NT2/D1 (cell line): Measurements from ENCODE around the gene CTNND1.

Source experiments
- DNase-seq: peaks from one replicate; pipeline ENCODE4 v3.0.0-alpha.2; 2011; ENCODE audit warnings: low read depth, low spot score
- H3K27me3 ChIP-seq: 2 replicates; pipeline ENCODE4 v1.6.0; 2011; ENCODE audit warnings: mild to moderate bottlenecking; ENCODE audit not compliant: insufficient read length, insufficient read depth
- H3K36me3 ChIP-seq: 2 replicates; pipeline ENCODE4 v1.6.1; 2011; ENCODE audit warnings: mild to moderate bottlenecking, low read length, mixed read lengths; ENCODE audit not compliant: insufficient read depth, insufficient read length
- H3K4me1 ChIP-seq: 2 replicates; pipeline ENCODE4 v1.5.1; 2011; ENCODE audit not compliant: insufficient read depth, insufficient read length
- H3K4me3 ChIP-seq: 2 replicates; pipeline ENCODE4 v1.5.1; 2011; ENCODE audit warnings: low read depth; ENCODE audit not compliant: insufficient read length
- H3K9ac ChIP-seq: 2 replicates; pipeline ENCODE4 v1.6.0; 2011; ENCODE audit warnings: low read depth; ENCODE audit not compliant: insufficient read length
- H3K9me3 ChIP-seq: 2 replicates; pipeline ENCODE4 v1.5.1; 2011; ENCODE audit warnings: mild to moderate bottlenecking, low read length; ENCODE audit not compliant: insufficient read depth
- SUZ12 ChIP-seq: IDR thresholded peaks from 2 replicates; pipeline ENCODE4 v1.6.1; 2011; ENCODE audit not compliant: insufficient read length, insufficient read depth; ENCODE audit errors: extremely low read depth
- YY1 ChIP-seq: IDR thresholded peaks from 2 replicates; pipeline ENCODE4 v1.6.1; 2011; ENCODE audit not compliant: insufficient read length, insufficient read depth
- ZNF274 ChIP-seq: IDR thresholded peaks from 2 replicates; pipeline ENCODE4 v1.6.1; 2011; ENCODE audit warnings: mild to moderate bottlenecking, low read depth, low read length

The CTNND1 gene

GRCh38 chr11:57842873-57843272, 81.3 kb downstream of the CTNND1 start:
- no peak for DNase-seq
- Histone ChIP-seq H3K4me3 (no peak overlapping the region), H3K36me3 (no peaks in the 10 kb centered on the region), H3K27me3 (no peaks in the 10 kb centered on the region), H3K4me1 (no peaks in the 10 kb centered on the region), H3K9ac (no peak overlapping the region), H3K9me3 (no peaks in the 10 kb centered on the region)
- TF ChIP-seq ZNF274 (no peak), YY1 (no peak), SUZ12 (no peak)

GRCh38 chr11:57867966-57868365, 106.4 kb downstream of the CTNND1 start:
- no peak overlapping the region for H3K9ac ChIP-seq
- H3K9me3 ChIP-seq = peaks cover 10% of the 10 kb centered on the region; the same call in 1 of the 2 replicates
- H3K4me1 ChIP-seq = peaks cover 10% of the 10 kb centered on the region
- peak; percentile 32 for DNase-seq
- H3K4me3 ChIP-seq = no peak overlapping the region
- TF ChIP-seq SUZ12 (no peak), YY1 (no peak), ZNF274 (no peak)
- no peaks in the 10 kb centered on the region for H3K36me3 ChIP-seq
- H3K27me3 ChIP-seq = no peaks in the 10 kb centered on the region

GRCh38 chr11:57868491-57868890, 106.9 kb downstream of the CTNND1 start:
- Histone ChIP-seq H3K9me3 (peaks cover 10% of the 10 kb centered on the region; the same call in 1 of the 2 replicates), H3K9ac (no peak overlapping the region), H3K4me3 (no peak overlapping the region), H3K4me1 (peaks cover 10% of the 10 kb centered on the region), H3K36me3 (no peaks in the 10 kb centered on the region), H3K27me3 (no peaks in the 10 kb centered on the region)
- DNase-seq = peak; percentile 78
- TF ChIP-seq SUZ12 (no peak), YY1 (peak; percentile 27), ZNF274 (no peak)
